A673 (cell line): ENCODE data around the gene PICALM. TPM values are rescaled to one million over a fixed set of nuclear protein-coding genes. Genes with fewer than 3 reads are reported as not detected.
"Not testable (repeated sequence)": the region's sequence is repeated elsewhere in the genome, so short reads cannot be mapped to it uniquely, and the experiment has no call there.

Source experiments
- BruUV-seq: library from RNA; stranded (reverse); fragments of 400-500 nt; replicated peaks from 2 replicates; lab custom pipeline; 2021; lab: Mats Ljungman, UMichigan
- CTCF ChIA-PET: fragments of 300-600 bp; sonication (Branson Sonifier 250); formaldehyde crosslinking; loops from one replicate; lab custom pipeline; 2022; ENCODE audit warnings: antibody characterized with exemption; lab: Charles Lee
- POLR2A ChIA-PET: fragments of 300-600 bp; sonication (Branson Sonifier 250); formaldehyde crosslinking; loops from one replicate; lab custom pipeline; 2022; ENCODE audit warnings: antibody characterized with exemption; ENCODE audit not compliant: low non-redundant PET; lab: Charles Lee
- DNase-seq: peaks from one replicate; pipeline ENCODE4 v3.0.0-alpha.2; 2015; ENCODE audit warnings: low spot score
- H3K27ac ChIP-seq: fragments of 200-600 bp; sonication (generic); 2 replicates; pipeline ENCODE4 v1.5.1; 2016; ENCODE audit warnings: mixed run types, low read depth, mild to moderate bottlenecking, mixed read lengths, antibody characterized with exemption, low read length; ENCODE audit not compliant: poor library complexity, severe bottlenecking
- H3K27me3 ChIP-seq: fragments of 200-600 bp; sonication (generic); replicated peaks from 2 replicates; pipeline ENCODE4 v1.6.1; 2017; ENCODE audit warnings: mixed run types, low read depth, mild to moderate bottlenecking, mixed read lengths, antibody characterized with exemption, low read length; ENCODE audit not compliant: insufficient read depth, poor library complexity
- H3K36me3 ChIP-seq: fragments of 200-600 bp; sonication (generic); 2 replicates; pipeline ENCODE4 v1.6.1; 2016; ENCODE audit warnings: mixed run types, mild to moderate bottlenecking, mixed read lengths, antibody characterized with exemption, low read length; ENCODE audit not compliant: insufficient read depth, poor library complexity, severe bottlenecking
- H3K4me1 ChIP-seq: fragments of 200-600 bp; sonication (generic); 2 replicates; pipeline ENCODE4 v1.6.1; 2017; ENCODE audit warnings: mixed run types, mild to moderate bottlenecking, mixed read lengths, antibody characterized with exemption, low read length; ENCODE audit not compliant: insufficient read depth, poor library complexity, severe bottlenecking
- H3K4me3 ChIP-seq: fragments of 200-600 bp; sonication (generic); 2 replicates; pipeline ENCODE4 v1.5.1; 2016; ENCODE audit warnings: low read depth, mixed run types, mild to moderate bottlenecking, mixed read lengths, low read length; ENCODE audit not compliant: poor library complexity, severe bottlenecking
- H3K9me3 ChIP-seq: fragments of 200-600 bp; sonication (generic); 2 replicates; pipeline ENCODE4 v1.6.1; 2016; ENCODE audit warnings: mixed run types, low read depth, mild to moderate bottlenecking, mixed read lengths, antibody characterized with exemption, low read length; ENCODE audit not compliant: poor library complexity, severe bottlenecking
- EZH2 ChIP-seq: fragments of 200-600 bp; sonication (generic); IDR thresholded peaks from 2 replicates; pipeline ENCODE4 v1.6.1; 2017; ENCODE audit warnings: borderline replicate concordance, low read depth, mild to moderate bottlenecking, mixed read lengths, antibody characterized with exemption, low read length; ENCODE audit not compliant: poor library complexity, severe bottlenecking
- intact Hi-C: fragments of 100-400 bp; cut with micrococcal nuclease; formaldehyde crosslinking; loops from one replicate; pipeline ENCODE4 v1.10.0; 2022; ENCODE audit not compliant: unreplicated experiment
- total RNA-seq: library from RNA; stranded (reverse); gene quantifications from 2 replicates; pipeline ENCODE4 v1.2.3, GENCODE V29; 2021
- TF ChIP-seq, protein P1 (sequence below): fragments of 300-800, 200-600 bp; sonication (generic); conservative IDR thresholded peaks from 2 replicates; pipeline ENCODE4 v1.5.1; 2017; ENCODE audit warnings: low read depth, mild to moderate bottlenecking, antibody characterized with exemption, low read length, moderate library complexity, mixed read lengths

Gene PICALM
- total RNA-seq, 1 experiment from 2014 or later: 174 TPM

DNA sequence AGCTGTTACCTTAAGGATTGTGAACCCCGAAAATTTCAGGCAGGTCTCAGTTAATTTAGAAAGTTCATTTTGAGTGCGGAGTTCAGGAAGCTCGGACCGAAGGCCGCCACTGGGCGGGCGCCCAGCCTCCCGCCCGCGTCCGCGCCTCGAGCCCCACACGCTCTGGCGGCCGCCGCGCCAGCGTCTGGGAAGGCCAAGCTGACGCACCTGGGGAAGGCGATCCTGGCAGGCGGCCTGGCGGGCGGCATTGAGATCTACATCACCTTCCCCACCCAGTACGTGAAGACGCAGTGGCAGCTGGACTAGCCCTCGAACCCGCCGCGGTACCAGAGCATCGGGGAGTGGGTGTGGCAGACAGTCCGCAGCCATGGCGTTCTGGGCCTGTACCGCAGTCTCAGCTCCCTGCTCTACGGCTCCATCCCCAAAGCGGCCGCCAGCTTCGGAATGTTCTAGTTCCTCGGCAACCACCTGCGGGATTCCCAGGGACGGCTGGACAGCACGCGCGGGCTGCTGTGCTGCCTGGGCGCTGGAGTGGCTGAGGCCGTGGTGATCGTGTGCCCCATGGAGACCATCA lies 134.2 kb downstream of the PICALM start:
- no peaks in the 10 kb centered on the region for H3K4me1 ChIP-seq
- ChIA-PET CTCF (no interaction called here), POLR2A (interaction anchor here (0.7 kb wide), 1 partner anchor 27 kb away, joined by 10 read pairs; no protein-coding TSS in a partner anchor)
- intact Hi-C loops: no loop called here
- H3K27me3 ChIP-seq: no peaks in the 10 kb centered on the region
- TF ChIP-seq EZH2: no peak
- TF ChIP-seq, protein P1, sequence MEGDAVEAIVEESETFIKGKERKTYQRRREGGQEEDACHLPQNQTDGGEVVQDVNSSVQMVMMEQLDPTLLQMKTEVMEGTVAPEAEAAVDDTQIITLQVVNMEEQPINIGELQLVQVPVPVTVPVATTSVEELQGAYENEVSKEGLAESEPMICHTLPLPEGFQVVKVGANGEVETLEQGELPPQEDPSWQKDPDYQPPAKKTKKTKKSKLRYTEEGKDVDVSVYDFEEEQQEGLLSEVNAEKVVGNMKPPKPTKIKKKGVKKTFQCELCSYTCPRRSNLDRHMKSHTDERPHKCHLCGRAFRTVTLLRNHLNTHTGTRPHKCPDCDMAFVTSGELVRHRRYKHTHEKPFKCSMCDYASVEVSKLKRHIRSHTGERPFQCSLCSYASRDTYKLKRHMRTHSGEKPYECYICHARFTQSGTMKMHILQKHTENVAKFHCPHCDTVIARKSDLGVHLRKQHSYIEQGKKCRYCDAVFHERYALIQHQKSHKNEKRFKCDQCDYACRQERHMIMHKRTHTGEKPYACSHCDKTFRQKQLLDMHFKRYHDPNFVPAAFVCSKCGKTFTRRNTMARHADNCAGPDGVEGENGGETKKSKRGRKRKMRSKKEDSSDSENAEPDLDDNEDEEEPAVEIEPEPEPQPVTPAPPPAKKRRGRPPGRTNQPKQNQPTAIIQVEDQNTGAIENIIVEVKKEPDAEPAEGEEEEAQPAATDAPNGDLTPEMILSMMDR: no peak
- no peak overlapping the region for H3K27ac ChIP-seq
- no peak for DNase-seq
- H3K36me3 ChIP-seq: no peaks in the 10 kb centered on the region
- H3K9me3 ChIP-seq: no peaks in the 10 kb centered on the region
- no TSS peak for BruUV-seq
- no peak overlapping the region for H3K4me3 ChIP-seq

DNA sequence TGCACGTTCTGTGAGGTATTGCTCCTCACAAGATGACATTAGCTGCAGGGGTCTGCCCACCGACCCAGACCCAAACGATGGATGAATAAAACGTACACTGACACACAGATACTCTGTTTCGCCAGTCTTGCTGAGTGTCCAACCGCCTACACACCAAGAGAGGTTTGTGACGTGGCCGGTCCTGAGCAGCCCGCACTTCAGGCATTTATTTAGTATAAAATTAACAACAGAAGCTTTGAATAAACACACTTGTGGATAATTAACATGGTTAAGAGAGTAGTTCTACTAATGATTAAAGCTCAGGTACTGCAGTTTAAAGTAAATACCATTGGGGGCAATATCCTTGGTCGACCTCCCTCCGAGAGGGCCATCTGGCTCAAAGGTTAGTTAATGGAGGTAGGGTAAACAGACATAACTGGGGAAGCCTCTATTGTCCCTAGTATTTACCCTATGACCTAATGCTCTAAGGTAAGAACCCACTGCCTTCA lies 138.0 kb downstream of the PICALM start:
- Histone ChIP-seq H3K4me1 (no peaks in the 10 kb centered on the region), H3K4me3 (no peak overlapping the region), H3K27me3 (peaks cover 16% of the 10 kb centered on the region), H3K27ac (no peak overlapping the region), H3K36me3 (no peaks in the 10 kb centered on the region), H3K9me3 (no peaks in the 10 kb centered on the region)
- ChIA-PET POLR2A (no interaction called here), CTCF (no interaction called here)
- TF ChIP-seq EZH2: no peak
- TF ChIP-seq, protein P1: no peak
- BruUV-seq: no TSS peak
- intact Hi-C loops: no loop called here
- no peak for DNase-seq

DNA sequence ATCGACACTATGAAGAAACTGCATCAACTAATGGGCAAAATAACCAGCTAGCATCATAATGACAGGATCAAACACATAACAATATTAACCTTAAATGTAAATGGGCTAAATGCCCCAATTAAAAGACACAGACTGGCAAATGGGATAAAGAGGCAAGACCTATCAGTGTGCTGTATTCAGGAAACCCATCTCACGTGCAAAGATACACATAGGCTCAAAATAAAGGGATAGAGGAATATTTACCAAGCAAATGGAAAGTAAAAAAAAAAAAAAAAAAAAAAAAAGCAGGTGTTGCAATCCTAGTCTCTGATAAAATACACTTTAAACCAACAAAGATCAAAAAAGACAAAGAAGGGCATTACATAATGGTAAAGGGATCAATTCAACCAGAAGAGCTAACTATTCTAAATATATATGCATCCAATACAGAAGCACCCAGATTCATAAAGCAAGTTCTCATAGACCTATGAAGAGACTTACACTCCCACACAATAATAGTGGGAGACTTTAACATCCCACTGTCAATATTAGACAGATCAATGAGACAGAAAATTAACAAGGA lies 142.2 kb downstream of the PICALM start:
- DNase-seq, BruUV-seq, H3K9me3 ChIP-seq, intact Hi-C loops, H3K4me3 ChIP-seq, POLR2A ChIA-PET, H3K27ac ChIP-seq, H3K36me3 ChIP-seq, H3K4me1 ChIP-seq: not testable (repeated sequence)
- H3K27me3 ChIP-seq: peaks cover 29% of the 10 kb centered on the region
- CTCF ChIA-PET: interaction anchor here (0.7 kb wide), 1 partner anchor 230 kb away, joined by 9 read pairs; no protein-coding TSS in a partner anchor
